Measurements from ENCODE around the gene MAD1L1. TPM values are rescaled to one million over a fixed set of nuclear protein-coding genes. Genes with fewer than 3 reads are reported as not detected.

Gene MAD1L1
- total RNA-seq, 1 donor from 2014 or later, result 32.3 TPM

- H3K79me2 ChIP-seq (ENCODE audit: insufficient read depth, low read length), result no peaks in the 10 kb centered on the region
- no peak overlapping the region for H3K9ac ChIP-seq (ENCODE audit: low read length)
- Mint-ChIP-seq H3K4me3 (ENCODE audit: unreplicated experiment) (no peak overlapping the region), H3K9me3 (ENCODE audit: unreplicated experiment) (no peaks in the 10 kb centered on the region), H3K27ac (ENCODE audit: unreplicated experiment) (no peak overlapping the region), H3K27me3 (ENCODE audit: low read depth, unreplicated experiment) (no peaks in the 10 kb centered on the region), H3K36me3 (ENCODE audit: low read depth, unreplicated experiment) (no peaks in the 10 kb centered on the region), H3K4me1 (ENCODE audit: low read depth, unreplicated experiment) (peaks cover 5% of the 10 kb centered on the region)
- H3K4me1 ChIP-seq (ENCODE audit: insufficient read depth, low read length), result no peaks in the 10 kb centered on the region
- no peaks in the 10 kb centered on the region for H3K27me3 ChIP-seq (ENCODE audit: insufficient read depth, low read length)
- H4K20me1 ChIP-seq (ENCODE audit: insufficient read depth, low read length), result peaks cover 37% of the 10 kb centered on the region
- no peak for DNase-seq (ENCODE audit: low read depth)
- TF ChIP-seq EZH2 (IDR thresholded peaks at IDR 0.05; ENCODE audit: insufficient read depth, low read length) (no peak), CTCF (IDR thresholded peaks at IDR 0.05; ENCODE audit: insufficient read depth, low read depth, low read length) (no peak)
- FAIRE-seq, result no peak
- no peak overlapping the region for H3K4me2 ChIP-seq (ENCODE audit: low read length)
- H3K9me3 ChIP-seq (ENCODE audit: insufficient read depth, low read depth, low read length), result no peaks in the 10 kb centered on the region
- H3K27ac ChIP-seq (ENCODE audit: low read depth, low read length), result no peak overlapping the region
- no peaks in the 10 kb centered on the region for H3K36me3 ChIP-seq (ENCODE audit: insufficient read depth, low read length)
- H3K4me3 ChIP-seq (ENCODE audit: insufficient read depth, low read depth, low read length), result no peak overlapping the region
- H2AFZ ChIP-seq (ENCODE audit: low read depth, low read length), result no peak overlapping the region
These were observed 182.3 kb downstream of the MAD1L1 start for GRCh38 chr7:2050511-2050866.

GRCh38 chr7:2049782-2050510, 182.8 kb downstream of the MAD1L1 start:
- Histone ChIP-seq H3K9me3 (ENCODE audit: insufficient read depth, low read depth, low read length) (no peaks in the 10 kb centered on the region), H3K4me3 (ENCODE audit: insufficient read depth, low read depth, low read length) (no peak overlapping the region), H3K4me2 (ENCODE audit: low read length) (no peak overlapping the region), H3K27ac (ENCODE audit: low read depth, low read length) (no peak overlapping the region), H2AFZ (ENCODE audit: low read depth, low read length) (no peak overlapping the region), H3K27me3 (ENCODE audit: insufficient read depth, low read length) (no peaks in the 10 kb centered on the region), H4K20me1 (ENCODE audit: insufficient read depth, low read length) (peaks cover 37% of the 10 kb centered on the region), H3K4me1 (ENCODE audit: insufficient read depth, low read length) (no peaks in the 10 kb centered on the region), H3K9ac (ENCODE audit: low read length) (no peak overlapping the region), H3K79me2 (ENCODE audit: insufficient read depth, low read length) (no peaks in the 10 kb centered on the region), H3K36me3 (ENCODE audit: insufficient read depth, low read length) (no peaks in the 10 kb centered on the region)
- Mint-ChIP-seq H3K36me3 (ENCODE audit: low read depth, unreplicated experiment) (peaks cover 4% of the 10 kb centered on the region), H3K4me3 (ENCODE audit: unreplicated experiment) (no peak overlapping the region), H3K4me1 (ENCODE audit: low read depth, unreplicated experiment) (peaks cover 5% of the 10 kb centered on the region), H3K27ac (ENCODE audit: unreplicated experiment) (no peak overlapping the region), H3K27me3 (ENCODE audit: low read depth, unreplicated experiment) (no peaks in the 10 kb centered on the region), H3K9me3 (ENCODE audit: unreplicated experiment) (no peaks in the 10 kb centered on the region)
- TF ChIP-seq EZH2 (IDR thresholded peaks at IDR 0.05; ENCODE audit: insufficient read depth, low read length) (no peak), CTCF (IDR thresholded peaks at IDR 0.05; ENCODE audit: insufficient read depth, low read depth, low read length) (no peak)
- FAIRE-seq, result no peak
- DNase-seq (ENCODE audit: low read depth), result no peak

GRCh38 chr7:2049111-2049781, 183.5 kb downstream of the MAD1L1 start:
- H4K20me1 ChIP-seq (ENCODE audit: insufficient read depth, low read length), result peaks cover 37% of the 10 kb centered on the region
- no peak overlapping the region for H3K27ac Mint-ChIP-seq (ENCODE audit: unreplicated experiment)
- peaks cover 7% of the 10 kb centered on the region for H3K36me3 Mint-ChIP-seq (ENCODE audit: low read depth, unreplicated experiment)
- H3K9ac ChIP-seq (ENCODE audit: low read length), result no peak overlapping the region
- H3K79me2 ChIP-seq (ENCODE audit: insufficient read depth, low read length), result no peaks in the 10 kb centered on the region
- no peaks in the 10 kb centered on the region for H3K9me3 ChIP-seq (ENCODE audit: insufficient read depth, low read depth, low read length)
- H3K27me3 ChIP-seq (ENCODE audit: insufficient read depth, low read length), result no peaks in the 10 kb centered on the region
- no peak overlapping the region for H3K4me3 ChIP-seq (ENCODE audit: insufficient read depth, low read depth, low read length)
- no peak overlapping the region for H2AFZ ChIP-seq (ENCODE audit: low read depth, low read length)
- H3K27me3 Mint-ChIP-seq (ENCODE audit: low read depth, unreplicated experiment), result no peaks in the 10 kb centered on the region
- H3K4me2 ChIP-seq (ENCODE audit: low read length), result no peak overlapping the region
- H3K4me1 Mint-ChIP-seq (ENCODE audit: low read depth, unreplicated experiment), result peaks cover 5% of the 10 kb centered on the region
- H3K4me1 ChIP-seq (ENCODE audit: insufficient read depth, low read length), result no peaks in the 10 kb centered on the region
- DNase-seq (ENCODE audit: low read depth) (no peak), FAIRE-seq (no peak)
- H3K36me3 ChIP-seq (ENCODE audit: insufficient read depth, low read length), result no peaks in the 10 kb centered on the region
- H3K27ac ChIP-seq (ENCODE audit: low read depth, low read length), result no peak overlapping the region
- TF ChIP-seq CTCF (IDR thresholded peaks at IDR 0.05; ENCODE audit: insufficient read depth, low read depth, low read length) (no peak), EZH2 (IDR thresholded peaks at IDR 0.05; ENCODE audit: insufficient read depth, low read length) (no peak)
- no peaks in the 10 kb centered on the region for H3K9me3 Mint-ChIP-seq (ENCODE audit: unreplicated experiment)
- no peak overlapping the region for H3K4me3 Mint-ChIP-seq (ENCODE audit: unreplicated experiment)
